ENCODE results near the gene SLC66A2. TPM values are rescaled to one million over a fixed set of nuclear protein-coding genes. Genes with fewer than 3 reads are reported as not detected.

Gene SLC66A2
- total RNA-seq, 4 donors from 2014 or later = 56.5 to 183 (median 92.9) TPM

GRCh38 chr18:79989195-79989497 lies 37.7 kb upstream of the SLC66A2 start:
- no peaks in the 10 kb centered on the region for H3K36me3 ChIP-seq
- H3K4me3 ChIP-seq = peak overlapping the region; percentile 57 to 91 (median 78)
- peaks cover 4 to 28% (median 19%) of the 10 kb centered on the region in 4 donors for H3K4me1 ChIP-seq
- intact Hi-C loops (cut with DNase I; ENCODE audit: low total_unique reads) = loop anchor here (5.0 kb wide), 2 partner anchors 37 to 227 kb away; partner anchors contain the start of gene SLC66A2
- WGBS, 2 donors (ENCODE audit: low coverage in 1 of 2) = 68 to 100% methylated on average over 1 to 14 of the region's 14 CpGs
- no peaks in the 10 kb centered on the region for H3K9me3 ChIP-seq
- peak; percentile 11 for DNase-seq
- TF ChIP-seq EP300 (IDR thresholded peaks at IDR 0.05; ENCODE audit: low read depth) (no peak), POLR2AphosphoS5 (IDR thresholded peaks at IDR 0.05) (no peak), POLR2A (IDR thresholded peaks at IDR 0.05) (no peak)
- TF ChIP-seq, protein P1, sequence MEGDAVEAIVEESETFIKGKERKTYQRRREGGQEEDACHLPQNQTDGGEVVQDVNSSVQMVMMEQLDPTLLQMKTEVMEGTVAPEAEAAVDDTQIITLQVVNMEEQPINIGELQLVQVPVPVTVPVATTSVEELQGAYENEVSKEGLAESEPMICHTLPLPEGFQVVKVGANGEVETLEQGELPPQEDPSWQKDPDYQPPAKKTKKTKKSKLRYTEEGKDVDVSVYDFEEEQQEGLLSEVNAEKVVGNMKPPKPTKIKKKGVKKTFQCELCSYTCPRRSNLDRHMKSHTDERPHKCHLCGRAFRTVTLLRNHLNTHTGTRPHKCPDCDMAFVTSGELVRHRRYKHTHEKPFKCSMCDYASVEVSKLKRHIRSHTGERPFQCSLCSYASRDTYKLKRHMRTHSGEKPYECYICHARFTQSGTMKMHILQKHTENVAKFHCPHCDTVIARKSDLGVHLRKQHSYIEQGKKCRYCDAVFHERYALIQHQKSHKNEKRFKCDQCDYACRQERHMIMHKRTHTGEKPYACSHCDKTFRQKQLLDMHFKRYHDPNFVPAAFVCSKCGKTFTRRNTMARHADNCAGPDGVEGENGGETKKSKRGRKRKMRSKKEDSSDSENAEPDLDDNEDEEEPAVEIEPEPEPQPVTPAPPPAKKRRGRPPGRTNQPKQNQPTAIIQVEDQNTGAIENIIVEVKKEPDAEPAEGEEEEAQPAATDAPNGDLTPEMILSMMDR (IDR thresholded peaks at IDR 0.05) = no peak
- no peaks in the 10 kb centered on the region for H3K27me3 ChIP-seq
- in situ Hi-C loops (cut with MboI; ENCODE audit: low pct_ligation_motif_present in 1 of 4, low pct_unique_long_range_greater_than_20kb in 1 of 4, low sequenced_read_pairs in 3 of 4) = no loop called here
- peak overlapping the region; percentile 92 to 96 (median 94) for H3K27ac ChIP-seq

GRCh38 chr18:79988451-79989194 lies 37.2 kb upstream of the SLC66A2 start, which contains the start of gene TXNL4A:
Gene TXNL4A (minus strand): TSS chr18:79988563. CDS start chr18:79988392, 171 bp downstream.
- Histone ChIP-seq H3K27ac (peak within 1 kb of the TSS; percentile 92 to 96 (median 94)), H3K36me3 (no peaks in the 10 kb centered on the region), H3K4me3 (peak within 1 kb of the TSS; percentile 57 to 91 (median 78)), H3K9me3 (no peaks in the 10 kb centered on the region), H3K27me3 (no peaks in the 10 kb centered on the region), H3K4me1 (peaks cover 4 to 28% (median 19%) of the 10 kb centered on the region in 4 donors)
- in situ Hi-C loops (cut with MboI; ENCODE audit: low pct_ligation_motif_present in 1 of 4, low pct_unique_long_range_greater_than_20kb in 1 of 4, low sequenced_read_pairs in 3 of 4) = no loop called here
- 1 to 3% methylated on average over 7 to 62 of the region's 71 CpGs for WGBS, 2 donors (ENCODE audit: low coverage in 1 of 2)
- TF ChIP-seq POLR2AphosphoS5 (IDR thresholded peaks at IDR 0.05) (peak; percentile 90 to 96 (median 95)), EP300 (IDR thresholded peaks at IDR 0.05; ENCODE audit: low read depth) (no peak), POLR2A (IDR thresholded peaks at IDR 0.05) (peak; percentile 80)
- TF ChIP-seq, protein P1 (IDR thresholded peaks at IDR 0.05) = peak in 1 of 5 experiments; percentile 13
- DNase-seq = peak; percentile 88
- intact Hi-C loops (cut with DNase I; ENCODE audit: low total_unique reads) = loop anchor here (5.0 kb wide), 2 partner anchors 36 to 226 kb away; partner anchors contain the start of gene SLC66A2

DNA sequence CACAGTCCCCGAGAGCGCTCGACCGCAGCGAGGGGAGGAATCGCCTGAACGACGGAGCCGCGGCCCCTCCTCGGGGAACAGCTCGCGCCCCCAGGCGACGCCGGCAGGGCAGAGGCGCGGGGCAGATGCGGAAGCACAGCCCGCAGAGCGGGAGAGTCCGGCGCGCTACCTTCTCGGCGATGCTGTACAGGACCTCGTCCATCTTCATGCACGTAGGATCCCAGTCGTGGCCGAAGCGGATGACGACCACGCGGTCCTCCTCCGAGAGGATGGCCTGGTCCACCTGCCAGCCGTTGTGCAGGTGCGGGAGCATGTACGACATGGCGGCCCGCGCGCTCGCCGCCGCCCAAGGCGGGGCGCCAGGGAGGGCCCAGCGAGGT lies 36.6 kb upstream of the SLC66A2 start:
- H3K4me3 ChIP-seq = peak overlapping the region; percentile 57 to 91 (median 78)
- in situ Hi-C loops (cut with MboI; ENCODE audit: low pct_ligation_motif_present in 1 of 4, low pct_unique_long_range_greater_than_20kb in 1 of 4, low sequenced_read_pairs in 3 of 4) = no loop called here
- no peaks in the 10 kb centered on the region for H3K27me3 ChIP-seq
- intact Hi-C loops (cut with DNase I; ENCODE audit: low total_unique reads) = loop anchor here (5.0 kb wide), 2 partner anchors 36 to 226 kb away; partner anchors contain the start of gene SLC66A2
- H3K9me3 ChIP-seq = no peaks in the 10 kb centered on the region
- TF ChIP-seq POLR2AphosphoS5 (IDR thresholded peaks at IDR 0.05) = no peak
- TF ChIP-seq, protein P1 (IDR thresholded peaks at IDR 0.05) = peak in 3 of 5 experiments; percentile 26 to 41 (median 31)
- H3K4me1 ChIP-seq = peaks cover 4 to 33% (median 23%) of the 10 kb centered on the region in 4 donors
- WGBS, 2 donors (ENCODE audit: low coverage in 1 of 2) = 1% methylated on average over 30 of the region's 48 CpGs; no CpG with 5 or more reads in 1 of the 2 donors
- H3K36me3 ChIP-seq = no peaks in the 10 kb centered on the region
- H3K27ac ChIP-seq = peak overlapping the region; percentile 92 to 96 (median 94)
- DNase-seq = peak; percentile 66

DNA sequence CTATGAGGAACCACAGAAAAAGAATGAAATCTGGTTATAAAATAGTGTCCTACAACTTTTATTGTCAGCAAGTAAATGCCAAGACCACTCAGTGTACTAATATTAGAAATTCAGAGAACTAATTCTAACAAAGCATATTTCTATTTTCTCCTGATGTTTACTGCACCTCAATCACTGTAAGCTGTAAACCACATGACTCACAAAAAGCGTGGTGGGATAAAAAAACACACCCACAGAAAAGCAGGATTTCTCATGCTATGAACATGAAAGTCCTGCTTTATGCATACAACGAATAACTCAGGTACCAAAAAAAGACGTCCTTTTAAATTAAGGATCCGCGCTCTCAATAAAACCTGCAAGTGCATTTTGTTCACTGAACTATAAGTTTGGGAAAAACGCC lies 36.1 kb upstream of the SLC66A2 start:
- Histone ChIP-seq H3K4me1 (peaks cover 4 to 35% (median 25%) of the 10 kb centered on the region in 4 donors), H3K4me3 (peak overlapping the region; percentile 57 to 91 (median 78)), H3K27me3 (no peaks in the 10 kb centered on the region), H3K36me3 (no peaks in the 10 kb centered on the region), H3K9me3 (no peaks in the 10 kb centered on the region), H3K27ac (peak overlapping the region; percentile 92 to 96 (median 94))
- 1 to 3% methylated on average over 6 of the region's 6 CpGs for WGBS, 2 donors (ENCODE audit: low coverage in 1 of 2)
- TF ChIP-seq POLR2AphosphoS5 (IDR thresholded peaks at IDR 0.05) = no peak
- TF ChIP-seq, protein P1 (IDR thresholded peaks at IDR 0.05) = no peak
- TF ChIP-seq POLR2A (IDR thresholded peaks at IDR 0.05) = no peak
- no peak for TF ChIP-seq EP300 (IDR thresholded peaks at IDR 0.05; ENCODE audit: low read depth)
- DNase-seq = no peak
- in situ Hi-C loops (cut with MboI; ENCODE audit: low pct_ligation_motif_present in 1 of 4, low pct_unique_long_range_greater_than_20kb in 1 of 4, low sequenced_read_pairs in 3 of 4) = no loop called here
- intact Hi-C loops (cut with DNase I; ENCODE audit: low total_unique reads) = loop anchor here (5.0 kb wide), 2 partner anchors 35 to 225 kb away; partner anchors contain the start of gene SLC66A2

All from transverse colon (tissue), 4 donors.